Measurements from ENCODE around the gene TSNAXIP1.

TSNAXIP1 gene

GRCh38 chr16:67790071-67790470, 16.6 kb upstream of the TSNAXIP1 start:
- H3K4me1 ChIP-seq (ENCODE audit: insufficient read depth, low read length, poor library complexity, severe bottlenecking) = no peaks in the 10 kb centered on the region
- peaks cover 6% of the 10 kb centered on the region for H4K20me1 ChIP-seq (ENCODE audit: insufficient read depth, low read length, poor library complexity, severe bottlenecking)
- H3K79me2 ChIP-seq (ENCODE audit: insufficient read depth, low read length) = peaks cover 52% of the 10 kb centered on the region; the same call in 1 of the 2 replicates
- H3K9ac ChIP-seq (ENCODE audit: low read depth, low read length, poor library complexity, severe bottlenecking) = no peak overlapping the region
- no peak for TF ChIP-seq EZH2phosphoT487 (IDR thresholded peaks at IDR 0.05; ENCODE audit: borderline replicate concordance)
- TF ChIP-seq, protein P1, sequence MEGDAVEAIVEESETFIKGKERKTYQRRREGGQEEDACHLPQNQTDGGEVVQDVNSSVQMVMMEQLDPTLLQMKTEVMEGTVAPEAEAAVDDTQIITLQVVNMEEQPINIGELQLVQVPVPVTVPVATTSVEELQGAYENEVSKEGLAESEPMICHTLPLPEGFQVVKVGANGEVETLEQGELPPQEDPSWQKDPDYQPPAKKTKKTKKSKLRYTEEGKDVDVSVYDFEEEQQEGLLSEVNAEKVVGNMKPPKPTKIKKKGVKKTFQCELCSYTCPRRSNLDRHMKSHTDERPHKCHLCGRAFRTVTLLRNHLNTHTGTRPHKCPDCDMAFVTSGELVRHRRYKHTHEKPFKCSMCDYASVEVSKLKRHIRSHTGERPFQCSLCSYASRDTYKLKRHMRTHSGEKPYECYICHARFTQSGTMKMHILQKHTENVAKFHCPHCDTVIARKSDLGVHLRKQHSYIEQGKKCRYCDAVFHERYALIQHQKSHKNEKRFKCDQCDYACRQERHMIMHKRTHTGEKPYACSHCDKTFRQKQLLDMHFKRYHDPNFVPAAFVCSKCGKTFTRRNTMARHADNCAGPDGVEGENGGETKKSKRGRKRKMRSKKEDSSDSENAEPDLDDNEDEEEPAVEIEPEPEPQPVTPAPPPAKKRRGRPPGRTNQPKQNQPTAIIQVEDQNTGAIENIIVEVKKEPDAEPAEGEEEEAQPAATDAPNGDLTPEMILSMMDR (conservative IDR thresholded peaks at IDR 0.05; ENCODE audit: low read length) = no peak
- H3K9me2 ChIP-seq (replicated peaks; ENCODE audit: low read depth, low read length) = no peaks in the 10 kb centered on the region
- no peak overlapping the region for H3K4me2 ChIP-seq (ENCODE audit: low read depth, low read length, poor library complexity, severe bottlenecking)
- no peaks in the 10 kb centered on the region for H3K27me3 ChIP-seq (ENCODE audit: insufficient read depth, low read length, poor library complexity, severe bottlenecking)
- H3K36me3 ChIP-seq (ENCODE audit: insufficient read depth, low read length) = no peaks in the 10 kb centered on the region
- H3K9me3 ChIP-seq (ENCODE audit: insufficient read depth, low read depth, low read length) = no peaks in the 10 kb centered on the region
- H2AFZ ChIP-seq (ENCODE audit: low read length) = no peak overlapping the region
- no peak overlapping the region for H3K4me3 ChIP-seq (ENCODE audit: low read length, poor library complexity, severe bottlenecking)
- no peaks in the 10 kb centered on the region for H3F3A ChIP-seq (ENCODE audit: low read depth)

DNA sequence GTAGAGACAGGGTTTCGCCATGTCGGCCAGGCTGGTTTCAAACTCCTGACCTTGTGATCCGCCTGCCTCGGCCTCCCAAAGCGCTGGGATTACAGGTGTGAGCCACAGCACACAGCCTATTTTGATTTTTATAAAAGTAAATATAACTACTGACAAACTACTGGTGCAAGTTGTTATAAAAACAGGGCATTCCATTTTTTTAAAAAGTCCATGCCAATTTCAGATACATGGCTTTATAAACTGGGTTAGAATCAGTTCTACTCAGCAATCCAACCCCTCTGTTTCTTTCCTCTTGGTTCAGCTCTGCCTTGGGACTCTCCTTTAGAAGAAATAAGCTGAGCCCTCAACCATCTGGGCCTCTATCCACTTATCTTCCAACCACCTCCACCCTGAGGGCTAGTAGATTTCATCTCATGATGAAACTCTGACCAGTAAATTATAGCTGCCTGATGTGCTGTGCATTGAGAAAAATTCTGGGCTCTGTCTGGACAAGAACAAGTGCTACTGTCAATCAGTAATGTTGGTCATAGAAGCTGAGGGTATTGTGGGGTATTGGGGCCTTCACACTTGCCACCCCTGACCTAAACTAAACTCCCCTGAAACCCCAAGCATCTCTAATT, 10.5 kb upstream of the TSNAXIP1 start:
- H2AFZ ChIP-seq (ENCODE audit: low read length) = no peak overlapping the region
- peaks cover 13% of the 10 kb centered on the region for H4K20me1 ChIP-seq (ENCODE audit: insufficient read depth, low read length, poor library complexity, severe bottlenecking)
- no peak overlapping the region for H3K4me2 ChIP-seq (ENCODE audit: low read depth, low read length, poor library complexity, severe bottlenecking)
- H3K9me2 ChIP-seq (replicated peaks; ENCODE audit: low read depth, low read length) = no peaks in the 10 kb centered on the region
- peaks cover 7% of the 10 kb centered on the region; the same call in 1 of the 2 replicates for H3K36me3 ChIP-seq (ENCODE audit: insufficient read depth, low read length)
- no peak overlapping the region for H3K9ac ChIP-seq (ENCODE audit: low read depth, low read length, poor library complexity, severe bottlenecking)
- no peak overlapping the region for H3K4me3 ChIP-seq (ENCODE audit: low read length, poor library complexity, severe bottlenecking)
- H3K4me1 ChIP-seq (ENCODE audit: insufficient read depth, low read length, poor library complexity, severe bottlenecking) = peaks cover 15% of the 10 kb centered on the region
- H3K9me3 ChIP-seq (ENCODE audit: insufficient read depth, low read depth, low read length) = no peaks in the 10 kb centered on the region
- H3F3A ChIP-seq (ENCODE audit: low read depth) = no peaks in the 10 kb centered on the region
- TF ChIP-seq, protein P1 (conservative IDR thresholded peaks at IDR 0.05; ENCODE audit: low read length) = no peak
- TF ChIP-seq EZH2phosphoT487 (IDR thresholded peaks at IDR 0.05; ENCODE audit: borderline replicate concordance) = no peak
- peaks cover 73% of the 10 kb centered on the region; the same call in 1 of the 2 replicates for H3K79me2 ChIP-seq (ENCODE audit: insufficient read depth, low read length)
- no peaks in the 10 kb centered on the region for H3K27me3 ChIP-seq (ENCODE audit: insufficient read depth, low read length, poor library complexity, severe bottlenecking)

- H3K27me3 ChIP-seq (ENCODE audit: insufficient read depth, low read length, poor library complexity, severe bottlenecking) = no peaks in the 10 kb centered on the region
Measured at GRCh38 chr16:67800338-67800926, 6.3 kb upstream of the TSNAXIP1 start.

More at GRCh38 chr16:67800338-67800926, 6.3 kb upstream of the TSNAXIP1 start:
- Histone ChIP-seq H3K4me2 (ENCODE audit: low read depth, low read length, poor library complexity, severe bottlenecking) (peak overlapping the region; percentile 71), H3K4me1 (ENCODE audit: insufficient read depth, low read length, poor library complexity, severe bottlenecking) (peaks cover 52% of the 10 kb centered on the region), H2AFZ (ENCODE audit: low read length) (no peak overlapping the region), H3K79me2 (ENCODE audit: insufficient read depth, low read length) (peaks cover 87% of the 10 kb centered on the region), H3K9me3 (ENCODE audit: insufficient read depth, low read depth, low read length) (no peaks in the 10 kb centered on the region), H3K4me3 (ENCODE audit: low read length, poor library complexity, severe bottlenecking) (peak overlapping the region; percentile 57), H3F3A (ENCODE audit: low read depth) (no peaks in the 10 kb centered on the region), H3K36me3 (ENCODE audit: insufficient read depth, low read length) (peaks cover 7% of the 10 kb centered on the region; the same call in 1 of the 2 replicates), H3K9ac (ENCODE audit: low read depth, low read length, poor library complexity, severe bottlenecking) (peak overlapping the region; percentile 27), H3K9me2 (replicated peaks; ENCODE audit: low read depth, low read length) (no peaks in the 10 kb centered on the region), H4K20me1 (ENCODE audit: insufficient read depth, low read length, poor library complexity, severe bottlenecking) (peaks cover 41% of the 10 kb centered on the region)
- TF ChIP-seq, protein P1 (conservative IDR thresholded peaks at IDR 0.05; ENCODE audit: low read length) = no peak
- TF ChIP-seq EZH2phosphoT487 (IDR thresholded peaks at IDR 0.05; ENCODE audit: borderline replicate concordance) = no peak

Data from Loucy (cell line).